Thoracic aorta (tissue), 2 donors: ENCODE data around the gene PPP2R3A. TPM values are rescaled to one million over a fixed set of nuclear protein-coding genes. Genes with fewer than 3 reads are reported as not detected.

Source experiments
- ATAC-seq: fragments of 150-250 bp; one replicate; pipeline ENCODE4 v1.8.0; 2017; ENCODE audit warnings: low read depth; ENCODE audit not compliant: insufficient number of reproducible peaks, low FRiP score
- DNase-seq: peaks from one replicate; pipeline ENCODE4 v3.0.0-alpha.2; 2020; ENCODE audit warnings: low spot score
- H3K27ac ChIP-seq, 2 donors: fragments of 200-600 bp; sonication (generic); 1 replicate in 1 of 2; 2 replicates in 1 of 2; pipeline ENCODE4 v1.5.1; 2016; ENCODE audit warnings: mild to moderate bottlenecking in 2 of 2, moderate library complexity in 2 of 2
- H3K27me3 ChIP-seq: fragments of 200-600 bp; sonication (generic); replicated peaks from 2 replicates; pipeline ENCODE4 v1.6.0; 2016; ENCODE audit warnings: mild to moderate bottlenecking; ENCODE audit not compliant: insufficient read depth
- H3K36me3 ChIP-seq: fragments of 200-600 bp; sonication (generic); one replicate; pipeline ENCODE4 v1.5.1; 2016
- H3K4me1 ChIP-seq, 2 donors: fragments of 200-600 bp; sonication (generic); 1 replicate in 1 of 2; 2 replicates in 1 of 2; pipeline versions ENCODE4 v1.5.1 to v1.6.0; 2016; ENCODE audit warnings: low read depth in 2 of 2, mild to moderate bottlenecking in 1 of 2; ENCODE audit not compliant: control insufficient read depth in 1 of 2
- H3K4me3 ChIP-seq: fragments of 200-600 bp; sonication (generic); 2 replicates; pipeline ENCODE4 v1.5.1; 2016; ENCODE audit warnings: mild to moderate bottlenecking
- H3K9me3 ChIP-seq: fragments of 200-600 bp; sonication (generic); 2 replicates; pipeline ENCODE4 v1.5.1; 2016
- total RNA-seq, 2 donors: library from RNA; depleted of rRNA; stranded (reverse); fragments of >200 nt; gene quantifications; one replicate each; pipeline versions ENCODE4 v1.1.0 to v1.2.3, GENCODE V29; 2016
- TF ChIP-seq, protein P1 (sequence below): fragments of 200-600 bp; sonication (generic); IDR thresholded peaks from one replicate; pipeline ENCODE4 v1.5.1; 2019; ENCODE audit warnings: antibody characterized with exemption

The PPP2R3A gene
- total RNA-seq, 2 donors from 2014 or later, result 6.8 to 18.0 TPM

DNA sequence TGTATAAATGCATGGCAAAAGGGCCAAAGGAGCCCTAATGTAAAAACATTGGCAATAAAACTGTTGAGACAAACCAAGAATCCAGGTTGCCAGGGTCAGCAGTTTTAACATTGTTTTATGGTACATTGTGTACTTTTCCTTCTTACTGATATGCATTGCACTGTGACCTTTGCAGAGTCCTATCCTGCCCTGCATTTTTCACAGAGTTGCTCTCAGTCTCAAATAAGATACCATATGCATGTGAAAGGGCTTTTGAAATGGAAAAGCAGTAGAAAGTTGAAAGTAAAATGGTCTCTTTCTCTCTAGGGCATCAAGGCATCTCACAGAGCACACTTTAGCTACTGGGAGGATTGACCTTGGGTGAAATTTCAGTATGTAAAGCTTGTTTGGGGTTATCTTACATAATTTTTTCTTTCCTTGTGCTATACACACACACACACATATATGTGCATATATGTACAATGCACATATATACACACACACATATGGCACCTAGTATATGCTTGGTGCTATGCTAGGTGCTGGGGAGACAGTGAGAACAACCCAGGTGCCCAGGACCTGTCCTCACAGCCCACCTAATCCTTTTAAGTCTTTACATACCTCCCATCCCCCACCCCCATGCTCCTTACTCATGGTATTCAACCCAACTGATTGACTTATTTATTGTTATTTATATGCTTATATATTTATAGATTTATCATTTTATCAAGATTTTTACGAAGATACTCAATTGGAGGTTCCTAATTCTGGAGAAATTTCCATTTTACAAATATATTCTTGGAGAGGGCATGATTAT is 1.2 kb upstream of the PPP2R3A start:
- H3K9me3 ChIP-seq, result peaks cover 18% of the 10 kb centered on the region
- no peaks in the 10 kb centered on the region for H3K27me3 ChIP-seq
- H3K27ac ChIP-seq, result peak overlapping the region; percentile 23 to 82
- H3K4me1 ChIP-seq, result peaks cover 7 to 26% of the 10 kb centered on the region in 2 donors
- H3K36me3 ChIP-seq, result no peaks in the 10 kb centered on the region
- TF ChIP-seq, protein P1, sequence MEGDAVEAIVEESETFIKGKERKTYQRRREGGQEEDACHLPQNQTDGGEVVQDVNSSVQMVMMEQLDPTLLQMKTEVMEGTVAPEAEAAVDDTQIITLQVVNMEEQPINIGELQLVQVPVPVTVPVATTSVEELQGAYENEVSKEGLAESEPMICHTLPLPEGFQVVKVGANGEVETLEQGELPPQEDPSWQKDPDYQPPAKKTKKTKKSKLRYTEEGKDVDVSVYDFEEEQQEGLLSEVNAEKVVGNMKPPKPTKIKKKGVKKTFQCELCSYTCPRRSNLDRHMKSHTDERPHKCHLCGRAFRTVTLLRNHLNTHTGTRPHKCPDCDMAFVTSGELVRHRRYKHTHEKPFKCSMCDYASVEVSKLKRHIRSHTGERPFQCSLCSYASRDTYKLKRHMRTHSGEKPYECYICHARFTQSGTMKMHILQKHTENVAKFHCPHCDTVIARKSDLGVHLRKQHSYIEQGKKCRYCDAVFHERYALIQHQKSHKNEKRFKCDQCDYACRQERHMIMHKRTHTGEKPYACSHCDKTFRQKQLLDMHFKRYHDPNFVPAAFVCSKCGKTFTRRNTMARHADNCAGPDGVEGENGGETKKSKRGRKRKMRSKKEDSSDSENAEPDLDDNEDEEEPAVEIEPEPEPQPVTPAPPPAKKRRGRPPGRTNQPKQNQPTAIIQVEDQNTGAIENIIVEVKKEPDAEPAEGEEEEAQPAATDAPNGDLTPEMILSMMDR, result no peak
- no peak overlapping the region for H3K4me3 ChIP-seq
- DNase-seq (no peak), ATAC-seq (no peak)

DNA sequence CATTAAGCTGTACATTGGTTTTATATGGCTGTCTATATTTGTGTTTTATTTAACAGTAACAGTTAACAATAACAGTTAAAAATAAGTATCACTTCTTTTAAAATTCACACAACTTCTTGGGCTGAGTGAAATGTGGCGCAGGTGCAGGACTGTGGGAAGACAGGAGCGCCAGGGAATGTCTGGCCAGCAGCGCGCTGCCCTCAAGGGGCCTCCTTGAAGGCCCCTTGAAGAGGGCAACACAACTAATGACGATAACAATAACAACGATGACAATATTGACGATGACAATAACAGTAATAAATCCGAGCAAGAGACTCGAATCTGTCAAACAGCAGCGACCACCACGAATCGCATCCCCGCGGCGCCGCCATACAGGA is 411 bp upstream of the PPP2R3A start:
- DNase-seq (no peak), ATAC-seq (peak; percentile 41)
- no peaks in the 10 kb centered on the region for H3K27me3 ChIP-seq
- H3K27ac ChIP-seq, result peak overlapping the region; percentile 57 to 82
- H3K4me1 ChIP-seq, result peaks cover 7 to 30% of the 10 kb centered on the region in 2 donors
- no peaks in the 10 kb centered on the region for H3K36me3 ChIP-seq
- peaks cover 14% of the 10 kb centered on the region for H3K9me3 ChIP-seq
- TF ChIP-seq, protein P1, result no peak
- H3K4me3 ChIP-seq, result peak overlapping the region; percentile 96

DNA sequence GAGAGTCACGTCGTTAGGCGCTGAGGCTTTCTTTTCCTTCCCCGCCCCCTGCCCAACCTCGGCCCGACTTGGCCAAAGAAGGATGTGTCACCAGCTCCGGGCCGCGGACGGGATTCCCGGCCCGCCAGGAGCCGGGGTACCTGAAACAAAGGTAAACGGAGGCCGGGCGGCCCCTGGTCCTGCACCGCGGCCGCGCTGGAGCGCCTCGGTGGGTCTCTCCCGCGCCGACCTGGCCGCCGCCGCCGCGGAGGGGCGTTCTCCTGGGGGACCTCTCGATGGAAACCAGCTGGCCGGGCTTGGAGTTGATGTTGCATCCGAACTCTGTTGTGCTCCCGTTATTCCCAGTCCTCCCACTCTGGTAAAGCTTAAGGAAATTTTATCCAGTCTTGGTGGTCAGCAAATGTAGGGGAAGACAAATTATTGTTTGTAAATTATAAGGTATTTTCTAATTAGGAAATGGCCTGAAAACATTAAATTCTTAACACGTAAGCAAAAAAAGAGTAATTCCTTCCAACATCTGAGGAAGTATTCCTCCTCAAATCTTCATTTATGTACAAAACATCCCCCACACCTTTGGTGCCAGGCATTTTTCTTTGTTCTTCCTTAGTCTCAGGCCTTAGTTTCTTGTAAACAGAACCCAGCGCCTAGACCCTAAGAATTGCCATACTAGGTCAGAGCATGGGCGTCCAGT is 888 bp downstream of the PPP2R3A start:
- Histone ChIP-seq H3K4me3 (peak overlapping the region; percentile 96), H3K36me3 (no peaks in the 10 kb centered on the region), H3K27ac (peak overlapping the region; percentile 82 to 84), H3K27me3 (no peaks in the 10 kb centered on the region), H3K9me3 (peaks cover under 1% of the 10 kb centered on the region), H3K4me1 (peaks cover 7 to 37% of the 10 kb centered on the region in 2 donors)
- TF ChIP-seq, protein P1, result no peak
- ATAC-seq, result no peak
- no peak for DNase-seq

DNA sequence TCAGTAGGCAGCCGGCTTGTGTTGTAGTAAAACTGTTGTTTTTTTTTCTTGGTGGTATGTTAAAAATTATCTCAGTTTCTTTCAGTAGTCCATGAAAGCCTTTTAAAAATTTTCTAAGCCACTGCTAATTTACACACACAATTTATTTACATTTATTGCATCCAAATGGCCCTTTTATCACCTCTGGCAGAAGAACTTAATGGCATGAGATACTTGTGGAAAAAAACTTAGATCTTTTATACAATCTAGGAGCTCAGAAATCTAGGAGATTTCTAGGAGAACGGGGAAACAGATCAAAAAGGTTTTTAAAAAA is 1.4 kb downstream of the PPP2R3A start:
- Histone ChIP-seq H3K36me3 (no peaks in the 10 kb centered on the region), H3K27me3 (no peaks in the 10 kb centered on the region), H3K27ac (peak overlapping the region; percentile 82 to 84), H3K9me3 (no peaks in the 10 kb centered on the region), H3K4me3 (peak overlapping the region; percentile 96), H3K4me1 (peaks cover 7 to 37% of the 10 kb centered on the region in 2 donors)
- TF ChIP-seq, protein P1, result no peak
- no peak for DNase-seq
- ATAC-seq, result no peak

DNA sequence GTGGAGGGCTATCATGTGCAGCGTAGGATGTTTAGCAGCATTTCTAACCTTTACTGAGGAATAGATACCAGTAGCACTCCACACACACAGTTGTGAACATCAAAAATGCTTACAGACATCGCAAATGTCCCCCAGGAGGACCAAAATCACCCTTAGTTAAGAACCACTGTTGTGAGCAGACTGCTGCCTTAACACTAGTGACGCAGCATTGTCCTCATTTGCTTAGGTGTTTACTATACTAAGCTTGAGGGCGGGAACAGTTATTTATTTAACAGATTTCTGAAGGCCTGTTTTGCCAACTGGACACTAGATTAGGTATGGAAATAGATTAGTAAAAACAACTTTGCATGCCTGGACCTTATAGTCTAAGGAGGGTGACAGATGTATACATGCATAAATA is 2.3 kb downstream of the PPP2R3A start:
- Histone ChIP-seq H3K27me3 (no peaks in the 10 kb centered on the region), H3K9me3 (no peaks in the 10 kb centered on the region), H3K27ac (no peak overlapping the region), H3K4me3 (peak overlapping the region; percentile 96), H3K4me1 (peaks cover 7 to 37% of the 10 kb centered on the region in 2 donors), H3K36me3 (no peaks in the 10 kb centered on the region)
- TF ChIP-seq, protein P1, result no peak
- no peak for DNase-seq
- no peak for ATAC-seq
